NCI-H1092 (cell line): Measurements from ENCODE around the gene DNAJC5.
"Not testable (repeated sequence)": the region's sequence is repeated elsewhere in the genome, so short reads cannot be mapped to it uniquely, and the experiment has no call there.

ENCODE experiments used
- DNase-seq: peaks from one replicate; lab custom pipeline; 2025; lab: John Stamatoyannopoulos, UW

The DNAJC5 gene, protein sequence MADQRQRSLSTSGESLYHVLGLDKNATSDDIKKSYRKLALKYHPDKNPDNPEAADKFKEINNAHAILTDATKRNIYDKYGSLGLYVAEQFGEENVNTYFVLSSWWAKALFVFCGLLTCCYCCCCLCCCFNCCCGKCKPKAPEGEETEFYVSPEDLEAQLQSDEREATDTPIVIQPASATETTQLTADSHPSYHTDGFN

DNA sequence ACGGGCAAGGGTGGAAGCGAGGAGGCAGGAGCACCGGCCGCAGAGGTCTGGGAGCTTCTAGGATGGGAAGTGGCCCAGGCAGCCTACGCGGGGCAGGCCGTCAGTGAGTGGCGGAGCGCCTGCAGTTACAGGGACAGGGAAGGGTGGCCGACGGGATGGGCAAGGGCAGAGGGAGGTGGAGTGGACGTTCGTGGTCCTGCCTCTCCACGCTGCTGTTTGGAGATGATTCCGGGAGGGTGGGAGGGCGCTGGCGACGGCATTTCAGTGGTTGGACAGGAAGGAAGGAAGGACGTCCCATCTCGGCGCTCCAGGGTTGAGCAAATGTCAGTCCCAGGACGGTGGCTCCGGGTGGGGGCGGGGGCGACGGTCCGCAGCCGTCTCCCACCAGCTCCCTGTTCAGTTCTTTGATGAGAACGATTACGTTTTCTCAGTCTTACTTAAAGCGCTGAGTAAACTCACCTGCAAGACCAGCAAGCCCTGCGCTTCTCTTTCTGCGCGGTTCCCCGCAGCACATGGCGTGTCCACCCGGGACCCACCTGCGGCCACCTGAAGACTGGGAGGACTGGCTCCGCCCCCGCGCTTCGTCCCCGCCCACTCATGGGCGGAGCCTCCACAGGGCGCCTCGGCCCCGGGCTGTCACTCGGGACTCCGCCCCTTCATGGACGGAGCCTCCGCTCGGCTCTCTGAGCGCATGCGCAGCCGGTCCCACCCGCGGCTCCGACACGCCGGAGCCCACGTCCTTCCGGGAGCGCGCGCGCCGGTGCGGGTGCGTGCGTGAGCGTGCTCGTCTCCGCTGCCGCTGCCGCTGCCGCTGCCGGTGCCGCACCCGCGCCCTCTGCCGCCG lies at the start of gene DNAJC5:
TSS of gene DNAJC5 (plus strand) at position 769 of the 844 bp plus-strand sequence. CDS start 33,220 bp downstream, outside the sequence.
- peak; percentile 95 for DNase-seq

DNA sequence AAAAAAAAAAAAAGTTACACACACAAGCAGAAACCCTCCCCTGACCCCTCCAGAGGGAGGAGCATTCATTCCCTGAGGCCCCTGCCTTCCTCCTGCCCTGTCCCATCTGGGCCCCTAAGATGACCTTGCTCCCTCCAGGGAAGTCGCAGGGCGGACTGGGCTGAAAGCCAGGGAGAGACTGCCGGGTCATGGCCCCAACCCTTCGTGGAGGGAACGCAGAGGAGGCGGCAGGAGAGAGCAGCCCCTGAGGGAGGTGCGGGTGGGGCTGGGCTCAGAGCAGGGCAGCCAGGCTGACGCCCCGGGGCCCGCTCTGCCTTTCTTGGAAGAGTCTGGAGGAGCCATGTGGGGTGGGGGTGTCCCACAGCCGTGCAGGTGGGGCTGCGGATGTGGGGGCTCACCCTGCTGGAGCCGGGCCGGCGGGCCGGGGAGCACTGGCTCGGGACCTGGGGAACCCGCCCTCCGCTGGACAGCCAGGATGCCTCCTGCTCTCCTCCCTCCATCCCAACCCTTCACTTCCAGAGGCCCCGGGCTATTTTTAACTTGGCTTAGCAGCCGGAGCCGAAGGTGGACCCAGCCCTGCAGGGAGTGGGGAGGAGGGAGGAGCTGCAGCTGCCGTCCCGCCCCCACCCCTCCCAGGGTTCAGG lies 48.7 kb upstream of the DNAJC5 start:
- no peak for DNase-seq

DNA sequence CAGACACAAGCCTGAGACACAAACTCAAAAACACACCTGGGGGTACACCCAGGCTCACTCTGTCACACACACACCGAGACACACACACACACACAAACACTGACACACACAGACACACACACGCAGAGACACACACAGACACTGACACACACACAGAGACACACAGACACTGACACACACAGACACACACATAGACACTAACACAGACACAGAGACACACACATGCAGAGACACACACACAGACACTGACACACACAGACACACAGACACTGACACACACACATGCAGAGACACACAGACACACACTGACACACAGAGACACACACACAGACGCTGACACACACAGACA lies 48.1 kb upstream of the DNAJC5 start:
- no peak for DNase-seq

DNA sequence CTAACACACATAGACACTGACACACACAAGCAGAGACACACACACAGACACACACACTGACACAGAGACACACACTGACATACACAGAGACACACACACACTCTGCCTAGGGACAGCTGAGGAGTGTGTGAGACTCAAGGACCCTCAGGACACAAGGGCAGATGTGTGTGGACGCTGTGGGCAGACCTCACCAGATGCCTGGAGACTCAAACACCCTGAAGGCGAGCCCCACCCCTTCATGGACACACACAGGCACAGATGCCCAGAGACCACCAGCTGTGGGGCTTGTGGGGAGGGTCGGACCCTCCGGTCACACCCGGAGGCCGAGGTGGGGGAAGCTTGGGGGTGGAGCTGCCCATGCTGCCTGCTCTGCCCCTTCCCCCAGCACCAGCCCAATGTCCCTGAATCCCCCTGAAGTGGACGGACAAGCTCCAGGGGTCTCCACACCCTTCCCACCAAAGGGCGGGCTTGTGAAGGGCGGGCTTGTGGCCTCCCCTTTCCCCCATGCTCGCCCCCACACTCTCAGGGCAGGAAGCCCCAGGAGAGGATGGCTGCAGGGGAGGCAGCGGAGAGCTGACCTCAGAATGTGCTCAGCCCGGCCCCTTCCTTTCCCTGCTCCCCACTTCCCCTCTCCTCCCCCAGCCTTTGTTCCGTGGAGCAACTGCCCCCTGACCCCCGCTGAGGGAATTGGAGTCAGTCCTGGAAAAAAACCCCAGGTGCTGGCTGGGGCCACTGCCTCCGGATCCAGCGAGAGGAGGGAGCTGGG lies 47.5 kb upstream of the DNAJC5 start:
- DNase-seq, result no peak

DNA sequence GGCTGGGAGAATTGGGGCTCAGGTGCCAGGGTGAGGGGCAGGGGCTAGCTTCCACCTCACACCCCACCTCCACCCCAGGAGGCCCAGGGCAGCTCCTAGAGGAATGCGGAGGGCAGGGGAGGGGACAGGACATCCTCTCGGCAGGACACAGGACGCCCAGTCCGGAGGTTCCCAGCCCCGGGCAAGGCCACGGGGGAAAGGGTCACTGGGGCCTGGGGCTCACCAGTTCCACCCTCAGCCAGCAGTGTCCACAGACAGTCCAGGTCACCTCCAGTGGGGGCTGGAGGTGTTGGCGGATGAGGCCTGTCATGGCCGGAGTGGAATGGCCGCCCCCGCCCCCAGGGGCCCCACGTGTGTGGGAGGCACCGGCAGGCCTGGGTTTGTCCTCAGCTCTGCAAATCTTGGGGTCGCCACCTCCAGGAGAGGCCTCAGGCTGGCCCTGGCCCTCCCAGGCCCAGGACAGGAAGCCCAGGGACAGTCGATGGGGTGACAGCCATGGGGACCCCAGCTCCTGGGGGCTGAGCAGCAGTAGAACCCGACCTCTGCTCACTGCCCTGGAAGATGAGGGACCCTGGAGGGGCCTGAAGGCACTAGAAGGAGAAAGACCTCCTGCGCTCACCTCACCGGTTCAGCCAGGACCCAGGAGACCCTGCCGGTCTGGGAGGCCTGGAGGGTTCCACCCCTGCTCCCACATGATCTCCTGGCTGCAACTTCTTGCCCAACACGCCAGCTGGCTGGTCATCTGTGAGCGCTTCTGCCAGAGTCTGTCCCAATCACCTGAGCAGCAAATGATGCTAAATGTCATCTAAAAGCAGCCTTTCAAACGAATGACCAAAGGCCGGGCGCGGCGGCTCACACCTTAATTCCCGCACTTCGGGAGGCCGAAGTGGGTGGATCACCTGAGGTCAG lies 46.7 kb upstream of the DNAJC5 start:
- no peak for DNase-seq

DNA sequence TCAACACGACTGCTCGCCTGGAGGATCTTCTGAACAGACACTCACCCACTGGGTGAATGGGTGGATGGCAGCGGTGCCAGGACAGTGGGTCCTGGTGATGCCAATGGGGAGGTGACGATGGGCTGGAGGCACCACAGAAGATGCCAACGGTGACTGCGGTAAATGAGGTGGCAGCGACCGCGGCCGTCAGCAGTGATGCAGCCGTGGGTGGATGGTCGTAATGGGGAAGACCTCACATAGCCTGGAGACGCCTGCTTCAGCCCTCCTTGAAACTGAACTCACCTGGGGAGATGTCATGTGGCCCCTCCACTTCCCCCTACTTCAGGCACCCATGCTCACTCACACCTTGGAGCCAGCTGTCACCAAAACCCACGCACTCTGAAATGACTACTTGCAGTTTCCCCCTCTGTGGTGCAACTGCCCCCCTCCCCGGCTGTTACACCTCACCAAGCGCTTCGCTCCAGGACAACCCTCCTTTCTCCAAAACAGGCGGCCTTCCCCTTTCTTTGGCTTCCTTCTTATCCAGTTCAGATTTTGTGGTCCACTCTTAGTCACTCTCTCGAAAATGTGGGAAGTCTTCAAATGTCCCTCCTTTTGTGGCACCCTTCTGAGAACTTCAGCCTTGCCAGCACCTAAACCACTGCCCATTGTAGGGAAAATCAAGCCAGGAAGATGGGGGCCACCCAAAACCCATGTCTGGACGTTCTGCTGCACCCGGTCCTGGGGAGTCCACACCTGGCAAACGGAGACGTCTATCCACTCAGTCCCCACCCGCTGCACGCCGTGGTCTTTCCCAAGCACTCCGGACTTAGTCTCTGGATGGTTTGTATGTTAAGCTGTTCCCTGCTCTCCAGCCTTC lies 44.0 kb upstream of the DNAJC5 start:
- no peak for DNase-seq

DNA sequence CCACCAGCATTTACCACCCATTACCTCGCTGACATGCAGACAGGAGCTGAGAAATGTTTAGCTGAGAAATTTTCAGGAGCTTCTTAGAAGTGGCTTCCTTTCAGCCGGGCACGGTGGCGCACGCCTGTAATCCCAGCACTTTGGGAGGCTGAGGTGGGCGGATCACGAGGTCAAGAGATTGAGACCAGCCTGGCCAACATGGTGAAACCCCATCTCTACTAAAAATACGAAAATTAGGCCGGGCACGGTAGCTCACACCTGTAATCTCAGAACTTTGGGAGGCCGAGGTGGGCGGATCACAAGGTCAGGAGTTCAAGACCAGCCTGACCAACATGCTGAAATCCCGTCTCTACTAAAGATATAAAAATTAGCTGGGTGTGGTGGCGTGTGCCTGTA lies 43.4 kb upstream of the DNAJC5 start:
- DNase-seq, result not testable (repeated sequence)

DNA sequence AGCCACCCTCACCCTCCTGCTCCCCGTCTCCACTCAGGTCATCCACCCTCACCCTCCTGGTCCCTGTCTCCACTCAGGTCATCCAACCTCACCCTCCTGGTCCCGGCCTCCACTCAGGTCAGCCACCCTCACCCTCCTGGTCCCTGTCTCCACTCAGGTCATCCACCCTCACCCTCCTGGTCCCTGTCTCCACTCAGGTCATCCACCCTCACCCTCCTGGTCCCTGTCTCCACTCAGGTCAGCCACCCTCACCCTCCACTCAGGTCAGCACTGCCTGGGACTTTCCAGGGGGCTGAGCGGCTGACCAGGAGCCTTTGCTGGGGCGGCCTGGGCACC lies 41.2 kb upstream of the DNAJC5 start:
- not testable (repeated sequence) for DNase-seq

DNA sequence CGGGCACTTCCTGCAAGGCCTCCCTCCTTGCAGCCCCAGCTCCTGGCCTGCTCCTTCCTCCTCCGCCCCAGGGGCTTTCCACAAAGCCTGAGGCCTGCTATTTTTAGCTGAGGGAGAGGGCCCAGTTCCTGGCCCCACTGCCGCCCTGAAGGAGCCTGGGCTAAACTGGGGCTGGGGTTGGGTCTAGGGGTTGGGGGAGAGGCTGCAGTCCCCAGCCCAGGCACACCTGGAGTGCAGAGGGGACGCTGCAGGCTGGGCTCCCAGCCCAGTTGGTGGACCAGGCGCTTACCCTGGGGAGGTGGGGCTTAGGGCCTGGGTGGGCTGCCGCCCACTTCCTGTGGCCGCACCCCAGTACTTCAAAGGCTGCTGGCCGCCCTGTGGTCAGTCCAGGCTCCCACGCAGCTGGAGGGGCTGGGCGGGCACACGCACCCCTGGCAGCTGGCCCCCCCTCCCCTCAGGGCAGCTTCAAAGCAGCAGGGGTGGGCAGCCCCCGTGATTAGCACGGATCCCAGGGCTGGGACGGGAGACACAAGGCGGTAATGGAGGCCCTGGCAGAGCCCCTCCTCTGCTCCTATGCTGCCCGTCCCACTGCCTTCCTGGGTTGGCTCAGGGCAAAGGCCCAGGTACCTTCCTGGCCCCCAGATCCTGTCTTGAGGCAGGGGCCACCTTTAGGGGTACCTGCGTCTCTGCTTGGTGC lies 40.7 kb upstream of the DNAJC5 start:
- no peak for DNase-seq

DNA sequence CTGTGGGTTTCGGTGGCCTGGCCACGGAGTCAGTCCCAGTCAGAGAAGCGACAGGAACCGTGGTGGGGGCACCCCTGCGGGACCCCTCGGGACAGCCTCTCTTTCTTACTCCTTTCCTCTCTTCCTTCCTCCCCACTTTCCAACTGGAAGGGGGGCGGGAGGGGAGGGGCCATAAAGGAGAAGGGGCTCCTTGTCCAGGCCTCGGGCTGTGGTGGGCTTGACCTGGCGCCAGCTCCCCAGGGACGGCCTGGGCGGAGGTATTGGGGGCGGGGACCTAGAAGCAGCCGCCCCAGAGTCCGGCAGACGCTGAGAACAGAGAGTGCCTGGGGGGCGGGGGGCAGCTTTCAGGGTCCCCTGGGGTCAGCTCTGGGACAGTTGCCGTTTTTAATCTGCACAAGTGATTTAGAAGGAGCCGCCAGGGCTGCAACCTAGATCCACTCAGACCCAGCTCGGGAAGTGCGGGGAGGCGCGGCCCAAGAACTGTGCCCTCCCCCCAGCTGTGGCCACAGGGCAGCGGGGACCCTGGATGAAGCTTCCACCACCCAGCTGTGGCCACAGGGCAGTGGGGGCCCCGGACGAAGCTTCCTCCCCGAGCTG lies 40.1 kb upstream of the DNAJC5 start:
- no peak for DNase-seq

DNA sequence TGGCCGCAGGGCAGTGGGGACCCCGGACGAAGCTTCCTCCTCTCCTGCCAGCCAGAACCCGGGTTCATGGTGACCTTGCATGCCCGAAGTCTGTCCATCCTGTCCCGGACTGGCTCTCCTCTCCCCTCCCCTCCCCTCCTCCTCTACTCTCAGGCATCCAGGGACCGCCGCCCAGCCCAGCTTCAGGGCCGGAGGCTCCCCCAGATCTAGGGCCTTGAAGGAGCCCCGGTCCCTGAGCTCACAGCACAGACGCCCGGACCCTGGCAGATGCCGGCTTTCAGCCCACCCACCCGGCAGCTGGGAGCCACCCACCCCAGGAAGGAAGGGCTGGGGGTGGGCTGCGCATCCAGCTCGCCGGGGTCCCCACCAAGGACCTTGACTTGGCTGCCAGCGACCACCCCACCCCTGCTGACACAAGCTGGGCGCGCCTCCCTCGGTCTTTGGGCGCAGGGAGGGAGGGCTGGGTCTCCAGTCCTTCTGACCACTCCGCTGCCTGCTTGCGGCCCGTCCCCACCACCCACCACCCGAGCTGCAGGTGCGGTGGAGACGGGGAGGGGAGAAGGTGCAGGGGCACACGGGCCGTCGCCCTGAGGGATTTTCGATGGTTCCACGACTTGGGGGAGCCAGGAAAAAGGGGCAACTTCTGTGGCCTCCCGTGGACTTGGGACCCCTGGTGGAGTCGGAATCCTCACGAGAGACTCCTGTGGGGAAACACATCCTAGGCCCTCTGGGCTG lies 39.4 kb upstream of the DNAJC5 start:
- DNase-seq, result no peak

DNA sequence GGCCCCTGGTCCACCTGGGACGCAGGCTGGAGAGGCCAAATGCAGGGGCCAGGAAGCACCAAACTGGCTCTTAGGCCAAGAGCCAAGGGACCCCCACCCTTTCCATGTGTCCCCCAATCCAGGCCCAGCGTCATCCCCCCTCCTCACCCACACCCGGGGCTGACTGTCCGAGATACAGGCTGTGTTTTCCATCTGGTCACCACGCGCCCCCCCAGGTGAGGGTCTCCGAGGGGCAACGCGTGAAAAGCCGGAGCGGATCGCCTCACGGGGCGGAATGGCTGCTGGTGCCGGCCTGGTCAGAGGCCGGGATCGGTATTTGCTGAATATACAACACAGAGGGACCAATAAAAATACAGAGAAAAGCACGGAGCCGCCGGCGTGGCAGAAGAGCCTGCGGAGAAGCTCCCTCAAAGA lies 38.8 kb upstream of the DNAJC5 start:
- DNase-seq, result no peak

DNA sequence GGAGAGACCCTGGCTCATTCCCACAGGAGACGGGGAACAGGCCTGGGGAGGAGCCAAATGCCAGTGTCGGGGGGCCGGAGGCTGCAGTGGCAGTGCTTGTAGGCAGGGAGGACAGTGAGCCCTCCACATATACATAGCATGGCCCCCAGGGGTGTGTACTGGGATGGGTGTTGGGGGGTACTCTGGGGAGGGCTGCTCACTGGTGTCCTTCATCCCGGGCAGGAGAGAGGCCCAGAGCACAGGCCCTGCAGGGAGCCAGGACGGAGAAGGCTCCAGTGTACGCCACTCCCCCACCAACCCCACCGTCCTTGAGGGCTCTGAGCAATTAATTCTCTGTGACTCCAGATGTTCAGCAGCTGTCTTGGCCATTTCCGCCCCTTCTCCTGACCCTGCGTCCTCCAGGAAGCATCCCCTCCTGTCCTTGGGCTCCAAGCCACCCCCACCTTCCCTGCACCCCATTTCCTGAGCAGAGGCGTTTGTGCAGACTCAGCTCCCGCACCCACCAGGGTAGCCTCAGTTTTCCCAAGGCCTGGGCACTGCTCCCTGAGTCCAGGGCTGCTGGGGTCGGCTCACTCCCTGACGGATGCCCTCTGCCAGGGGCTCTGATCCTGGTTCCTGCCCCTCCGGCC lies 37.0 kb upstream of the DNAJC5 start:
- no peak for DNase-seq

DNA sequence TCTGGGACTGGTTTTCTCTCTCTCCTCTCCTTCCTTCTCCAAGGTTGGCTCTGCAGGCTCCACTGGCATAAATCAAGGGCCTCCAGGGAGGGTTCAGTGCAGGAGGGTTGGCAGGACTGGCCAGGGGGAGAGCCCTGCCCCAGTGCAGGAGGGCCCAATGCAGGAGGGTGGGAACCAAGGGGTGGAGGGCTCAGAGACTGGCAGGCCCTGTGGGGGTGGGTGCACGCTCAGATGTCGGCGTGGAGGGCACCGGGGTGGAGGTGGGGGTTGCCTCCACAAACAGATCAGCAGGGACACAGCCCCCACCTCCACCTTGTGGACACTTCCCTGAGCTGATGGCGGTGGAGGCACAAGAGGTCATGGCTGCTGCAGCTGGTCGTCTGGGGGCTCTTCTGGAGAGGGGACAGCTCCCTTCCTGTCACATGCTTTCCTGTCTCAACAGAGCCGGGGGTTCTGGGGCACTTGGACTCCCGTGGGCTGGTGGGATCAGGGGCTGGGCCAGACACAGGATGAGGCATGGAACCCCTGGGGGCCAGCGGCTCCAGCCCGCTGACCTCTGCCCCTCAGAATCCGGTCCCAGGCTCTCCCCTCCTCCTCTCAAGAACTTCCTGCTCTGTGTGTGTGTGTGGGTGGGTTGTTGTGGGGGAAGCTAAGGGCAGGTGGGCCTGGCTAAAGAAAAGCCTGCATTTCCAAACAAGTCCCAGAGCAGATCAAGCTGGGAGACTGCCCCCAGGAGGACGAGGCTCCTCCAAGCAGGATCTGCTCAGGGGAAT lies 36.3 kb upstream of the DNAJC5 start:
- DNase-seq, result no peak

DNA sequence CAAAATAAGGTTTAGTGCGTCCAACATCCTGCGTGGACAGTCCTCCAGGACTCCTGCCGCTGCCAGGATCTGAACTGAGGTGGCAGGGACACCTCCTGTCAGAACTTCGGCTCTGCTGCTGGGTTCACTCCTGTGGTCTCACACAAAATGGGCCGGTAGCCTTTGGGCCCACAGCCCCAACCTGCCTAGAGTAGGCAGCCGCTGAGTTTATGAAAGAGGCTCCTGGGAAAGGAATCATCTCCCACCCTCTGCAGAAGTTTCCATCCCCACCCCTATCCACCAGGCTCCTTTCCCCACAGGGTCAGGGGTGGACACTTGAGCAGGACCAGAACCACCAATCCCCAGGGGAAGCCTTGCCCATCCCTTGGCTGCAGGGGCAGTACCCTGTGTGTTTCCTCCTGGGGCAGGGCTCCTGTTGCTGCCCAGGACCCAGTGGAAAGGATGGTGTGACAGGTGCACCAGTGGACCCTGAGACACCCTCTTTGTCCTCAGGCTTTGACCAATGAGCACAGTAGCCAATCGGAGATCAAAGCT lies 35.7 kb upstream of the DNAJC5 start:
- DNase-seq, result no peak

DNA sequence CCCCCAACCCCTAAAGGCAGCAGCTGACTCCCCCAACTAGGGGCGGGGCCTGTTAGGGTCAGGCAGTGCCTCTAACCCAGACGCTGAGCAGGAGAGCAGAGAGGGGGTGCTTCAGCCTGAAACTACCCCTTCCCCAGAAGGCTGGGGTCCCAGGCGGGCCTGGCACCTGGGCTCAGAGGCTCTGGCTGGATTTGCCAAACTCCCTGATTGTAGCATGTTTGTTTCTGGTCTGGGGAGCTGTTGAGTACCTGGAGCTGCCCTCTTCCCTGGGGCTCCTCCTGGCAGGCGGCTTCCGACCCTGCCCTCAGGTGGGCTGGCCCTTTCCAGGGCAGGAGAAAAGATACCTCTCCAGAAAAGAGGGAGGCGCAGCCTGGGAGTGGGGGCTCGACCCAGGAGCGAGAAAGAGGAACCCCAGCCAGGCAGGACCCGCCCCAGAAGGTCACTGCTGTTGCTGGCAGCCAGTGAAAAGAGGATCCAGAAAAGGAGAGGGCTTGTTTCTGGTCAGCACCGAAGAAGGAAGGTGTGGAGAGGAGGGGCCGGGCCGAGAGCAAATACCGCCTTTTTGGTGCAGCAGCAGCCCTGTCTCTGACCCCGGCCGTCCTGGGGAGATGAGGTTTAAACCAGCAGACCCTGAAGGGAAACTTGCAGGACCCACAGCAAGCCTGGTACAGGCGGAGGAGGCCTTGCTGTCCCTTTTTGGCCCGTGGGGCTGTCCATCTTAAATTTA lies 34.4 kb upstream of the DNAJC5 start:
- DNase-seq, result no peak
